Measurements from ENCODE around the gene ISL1.

The ISL1 gene

GRCh38 chr5:51383131-51384121, at the start of gene ISL1:
ISL1 (plus strand) TSS chr5:51383448; CDS start chr5:51383672, 224 bp downstream.
- DNase-seq (ENCODE audit: low read depth, low spot score), result peak; percentile 97

GRCh38 chr5:51336878-51337277, 46.4 kb upstream of the ISL1 start:
- no peak for DNase-seq (ENCODE audit: low read depth, low spot score)

DNA sequence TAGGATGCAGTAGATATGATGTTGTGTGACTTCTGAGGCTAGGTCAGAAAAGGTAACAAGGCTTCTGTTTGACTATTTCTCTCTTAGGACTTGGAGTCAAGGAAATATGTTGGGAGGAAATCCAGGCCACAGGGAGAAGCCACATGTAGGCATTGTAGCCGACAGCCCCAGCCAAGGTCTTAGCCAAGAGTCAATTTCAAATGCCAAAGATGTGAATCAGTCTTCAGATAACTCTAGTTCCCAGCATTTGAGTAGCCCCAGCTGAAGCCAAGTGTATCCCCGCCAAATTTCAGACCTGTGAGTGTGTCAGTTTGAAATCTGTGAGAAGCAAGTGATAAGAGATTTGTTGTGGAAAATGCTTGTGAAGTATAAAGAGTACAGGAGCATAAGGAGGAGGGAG, 38.1 kb upstream of the ISL1 start:
- DNase-seq (ENCODE audit: low read depth, low spot score), result no peak

- DNase-seq (ENCODE audit: low read depth, low spot score), result no peak
These were observed 36.1 kb upstream of the ISL1 start for GRCh38 chr5:51347157-51347556.

- DNase-seq (ENCODE audit: low read depth, low spot score), result no peak
These were observed 35.5 kb upstream of the ISL1 start for GRCh38 chr5:51347704-51348103.

GRCh38 chr5:51371052-51371451, 12.2 kb upstream of the ISL1 start:
- DNase-seq (ENCODE audit: low read depth, low spot score), result no peak

DNA sequence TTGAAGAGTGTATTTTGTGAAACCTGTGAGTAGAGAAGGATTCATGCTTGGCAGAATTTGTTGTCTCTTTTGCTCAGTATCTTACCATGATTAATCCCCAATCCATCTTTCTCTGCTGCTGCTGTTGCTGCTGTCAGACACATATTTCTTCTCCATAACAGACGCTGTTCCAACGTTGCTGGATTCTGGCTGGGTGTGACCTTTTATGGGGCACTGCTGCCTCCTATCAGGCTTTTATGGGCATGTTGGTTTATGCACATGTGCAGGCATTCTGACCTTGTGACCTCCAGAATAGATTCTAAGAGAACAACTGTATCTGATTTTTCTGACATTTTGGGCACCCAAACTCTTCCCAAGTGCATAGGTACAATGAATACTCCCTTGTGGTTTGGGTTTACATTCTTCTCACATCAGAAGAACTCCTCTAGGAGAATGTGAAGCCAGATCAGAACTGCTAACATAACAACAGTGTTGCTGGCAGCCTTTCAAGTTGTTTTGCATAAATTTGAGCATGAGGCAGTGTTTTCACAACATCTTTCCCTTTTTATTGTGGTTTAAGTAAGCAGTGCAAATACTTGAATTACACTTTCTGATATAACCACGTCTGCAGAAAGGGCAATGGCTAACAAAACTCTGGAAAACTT, 9.2 kb upstream of the ISL1 start:
- DNase-seq (ENCODE audit: low read depth, low spot score), result no peak

DNA sequence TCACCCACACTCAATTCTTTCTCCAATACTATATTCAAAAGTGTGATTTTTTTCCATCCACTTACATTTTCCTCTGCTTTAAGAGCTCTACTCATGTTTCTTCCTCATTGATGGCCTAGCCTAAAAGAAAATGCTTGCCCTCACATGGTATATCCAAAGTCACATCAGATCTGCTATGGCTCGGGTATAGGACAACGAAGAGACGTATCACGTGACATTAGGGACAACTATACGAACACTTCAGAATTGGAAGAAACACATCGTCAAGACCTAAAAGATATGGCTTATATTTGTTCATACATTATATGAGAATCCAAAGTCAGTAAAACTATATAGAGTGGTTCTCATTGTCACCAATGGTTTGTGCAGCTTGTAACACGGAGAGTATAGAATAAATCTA, 8.2 kb upstream of the ISL1 start:
- DNase-seq (ENCODE audit: low read depth, low spot score), result no peak

DNA sequence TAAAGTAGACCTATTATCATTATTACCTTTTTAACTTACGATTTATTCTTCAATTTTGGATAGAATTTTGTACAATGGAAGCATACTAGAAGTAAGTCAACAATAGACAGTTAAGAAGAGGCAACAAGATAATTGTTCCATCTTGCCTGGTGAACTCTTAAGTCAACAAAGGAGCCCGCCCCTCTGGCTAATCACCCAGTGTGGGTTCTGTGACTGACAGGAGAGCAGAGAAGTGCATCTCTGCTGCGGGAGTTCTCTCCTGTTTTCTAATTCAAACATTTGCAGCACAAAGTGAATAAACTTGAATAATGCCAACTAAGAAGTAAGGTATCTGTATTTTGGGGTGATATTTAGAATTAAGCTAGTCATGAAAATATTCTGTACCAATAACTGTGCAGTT, 6.7 kb upstream of the ISL1 start:
- peak; percentile 27 for DNase-seq (ENCODE audit: low read depth, low spot score)

DNA sequence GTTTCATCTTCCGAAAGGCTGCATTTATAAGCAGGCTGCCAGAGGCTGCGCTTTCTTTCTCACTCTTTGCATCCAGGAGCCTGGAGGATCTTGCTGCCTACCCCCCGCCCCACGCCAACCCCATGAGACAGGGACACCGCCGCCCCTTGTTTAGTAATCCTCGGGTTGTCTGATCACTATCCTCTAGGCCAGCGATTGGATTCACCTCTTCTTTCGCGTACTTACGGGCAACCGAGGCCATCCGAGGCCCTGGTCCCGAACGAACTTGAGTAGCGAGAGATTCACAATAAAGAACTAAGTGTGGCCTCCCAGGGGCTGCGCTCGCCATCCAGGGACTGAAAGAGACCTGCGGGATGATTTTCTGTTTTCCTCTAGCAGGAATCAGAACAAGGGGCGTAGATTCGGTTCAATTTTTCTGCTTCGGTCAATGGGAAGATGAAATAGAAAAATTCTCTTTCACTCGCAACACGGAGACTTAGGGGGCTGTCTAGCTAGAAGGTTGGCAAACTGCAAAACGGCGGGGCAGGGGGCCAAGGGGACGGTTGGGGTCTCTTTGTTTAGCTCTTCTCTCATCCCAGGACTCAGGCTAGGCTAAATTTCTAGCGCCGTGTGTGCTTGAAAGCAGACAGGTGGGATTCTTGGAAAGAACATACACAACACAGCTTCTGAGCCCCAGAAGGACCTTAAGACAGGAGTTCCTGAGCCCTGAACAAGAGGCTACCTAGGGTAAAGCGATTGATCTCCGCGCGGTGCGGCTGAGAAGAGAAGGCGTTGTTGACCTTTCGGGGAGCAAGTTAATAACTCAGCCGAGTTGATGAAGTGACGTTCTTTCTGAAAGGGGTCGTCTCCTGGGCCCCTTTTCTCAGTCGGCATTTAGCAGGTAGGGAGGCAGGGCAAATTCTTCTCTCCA, 5.8 kb upstream of the ISL1 start:
- peak; percentile 42 for DNase-seq (ENCODE audit: low read depth, low spot score)

DNA sequence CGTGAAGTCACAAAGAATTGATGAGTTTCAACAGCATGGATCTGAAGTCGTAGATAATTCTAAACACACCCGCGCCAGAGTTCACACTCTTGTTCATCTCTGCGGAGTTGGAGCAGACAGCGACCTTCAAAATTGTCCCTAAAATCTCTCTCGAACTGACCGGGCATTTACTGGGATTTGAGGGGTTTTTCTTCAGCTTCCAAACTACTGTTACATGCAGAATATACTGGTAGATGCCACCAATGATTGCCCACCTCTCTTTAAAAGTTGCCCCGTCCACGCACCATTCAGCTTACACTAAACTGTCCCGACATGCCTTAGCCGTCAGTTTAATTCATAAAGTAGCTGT, 5.2 kb upstream of the ISL1 start:
- peak; percentile 16 for DNase-seq (ENCODE audit: low read depth, low spot score)

- peak; percentile 77 for DNase-seq (ENCODE audit: low read depth, low spot score)
These were observed 4.6 kb upstream of the ISL1 start for GRCh38 chr5:51378448-51379330.

- no peak for DNase-seq (ENCODE audit: low read depth, low spot score)
These were observed 3.9 kb upstream of the ISL1 start for GRCh38 chr5:51379331-51379700.

DNA sequence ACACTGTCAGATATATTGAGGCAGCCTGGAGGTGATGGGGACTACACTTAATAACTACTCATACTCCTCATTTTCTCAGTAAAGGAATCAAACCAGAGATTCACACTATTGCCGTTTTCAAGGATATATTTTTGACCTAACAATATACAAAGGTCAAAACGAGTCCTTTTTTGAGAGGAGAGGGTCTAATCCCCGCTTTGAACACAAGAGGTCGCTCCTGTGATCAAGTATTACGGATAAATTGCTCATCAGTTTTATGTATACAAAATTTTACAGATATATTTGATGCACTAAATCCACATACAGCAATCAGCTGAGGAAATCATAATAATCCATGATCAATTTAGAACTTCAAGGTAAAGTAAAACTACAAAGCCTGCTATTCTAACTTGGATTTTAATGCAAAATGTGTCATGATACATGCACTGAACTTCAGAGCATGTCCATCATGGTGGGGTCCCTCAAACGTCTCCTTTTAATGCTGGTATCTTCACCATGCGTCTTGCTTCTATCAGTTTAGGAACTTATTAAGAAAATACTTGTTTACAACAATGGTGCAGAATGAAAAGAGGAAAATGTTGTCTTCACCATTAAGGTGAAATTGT, 2.5 kb upstream of the ISL1 start:
- DNase-seq (ENCODE audit: low read depth, low spot score), result no peak

GRCh38 chr5:51381761-51382474, 1.3 kb upstream of the ISL1 start:
- DNase-seq (ENCODE audit: low read depth, low spot score), result peak; percentile 49

GRCh38 chr5:51382521-51383130, 622 bp upstream of the ISL1 start:
- DNase-seq (ENCODE audit: low read depth, low spot score), result peak; percentile 67

- DNase-seq (ENCODE audit: low read depth, low spot score), result no peak
These were observed 1.1 kb downstream of the ISL1 start for GRCh38 chr5:51384281-51384840.

- no peak for DNase-seq (ENCODE audit: low read depth, low spot score)
These were observed 2.0 kb downstream of the ISL1 start for GRCh38 chr5:51385216-51385615.
